ENCODE measurements around the gene PTPRM. TPM values are rescaled to one million over a fixed set of nuclear protein-coding genes. Genes with fewer than 3 reads are reported as not detected.

PTPRM gene
- polyA plus RNA-seq, 12 donors, result 64.3 to 109 (median 90.1) TPM; not detected in 1

GRCh38 chr18:8167673-8168072 is 600.6 kb downstream of the PTPRM start:
- DNase-seq, result no peak

- no peak for DNase-seq
Observed at GRCh38 chr18:8169722-8170121, 602.6 kb downstream of the PTPRM start.

- no peak for DNase-seq
Observed at GRCh38 chr18:8174771-8175170, 607.7 kb downstream of the PTPRM start.

GRCh38 chr18:8175501-8176061 is 608.5 kb downstream of the PTPRM start:
- no peak for DNase-seq

GRCh38 chr18:8176109-8176508 is 609.0 kb downstream of the PTPRM start:
- no peak for DNase-seq

GRCh38 chr18:8176554-8176953 is 609.4 kb downstream of the PTPRM start:
- no peak for DNase-seq

- DNase-seq, result no peak
Observed at GRCh38 chr18:8177330-8178016, 610.4 kb downstream of the PTPRM start.

- no peak for DNase-seq
Observed at GRCh38 chr18:8186413-8186812, 619.3 kb downstream of the PTPRM start.

- DNase-seq, result no peak
Observed at GRCh38 chr18:8188184-8188583, 621.1 kb downstream of the PTPRM start.

GRCh38 chr18:8190980-8191379 is 623.9 kb downstream of the PTPRM start:
- DNase-seq, result no peak

GRCh38 chr18:8194431-8194830 is 627.3 kb downstream of the PTPRM start:
- DNase-seq, result no peak

GRCh38 chr18:8196238-8196637 is 629.1 kb downstream of the PTPRM start:
- no peak for DNase-seq

GRCh38 chr18:8197499-8197898 is 630.4 kb downstream of the PTPRM start:
- DNase-seq, result no peak

- no peak for DNase-seq
Observed at GRCh38 chr18:8207996-8208395, 640.9 kb downstream of the PTPRM start.

GRCh38 chr18:8208716-8209115 is 641.6 kb downstream of the PTPRM start:
- DNase-seq, result no peak

GRCh38 chr18:8212896-8213780 is 646.0 kb downstream of the PTPRM start:
- DNase-seq, result no peak

- DNase-seq, result no peak
Observed at GRCh38 chr18:8215741-8216140, 648.6 kb downstream of the PTPRM start.

GRCh38 chr18:8217051-8217564 is 650.0 kb downstream of the PTPRM start:
- DNase-seq, result no peak

GRCh38 chr18:8218197-8218596 is 651.1 kb downstream of the PTPRM start:
- no peak for DNase-seq

- DNase-seq, result no peak
Observed at GRCh38 chr18:8221452-8221851, 654.3 kb downstream of the PTPRM start.

- no peak for DNase-seq
Observed at GRCh38 chr18:8224576-8224975, 657.5 kb downstream of the PTPRM start.

GRCh38 chr18:8229040-8229439 is 661.9 kb downstream of the PTPRM start:
- DNase-seq, result no peak

GRCh38 chr18:8229787-8230186 is 662.7 kb downstream of the PTPRM start:
- DNase-seq, result no peak

All from muscle of arm (tissue), 12 donors.